Tibial artery (tissue), 4 donors: Measurements from ENCODE around the gene CLEC3B.

Experiments used
- DNase-seq, 2 donors: peaks; one replicate each; pipeline ENCODE4 v3.0.0-alpha.2; 2019
- H3K27ac ChIP-seq, 2 donors: fragments of 200-600 bp; sonication (generic) in 1 of 2; 1 replicate in 1 of 2; 2 replicates in 1 of 2; pipeline ENCODE4 v1.5.1; 2018 to 2019; ENCODE audit warnings: mild to moderate bottlenecking in 1 of 2
- H3K27me3 ChIP-seq, 2 donors: fragments of 200-600 bp; sonication (generic) in 1 of 2; one replicate each; pipeline versions ENCODE4 v1.5.1 to v1.6.0; 2016 to 2019
- H3K36me3 ChIP-seq, 3 donors: fragments of 200-600 bp; sonication (generic) in 2 of 3; one replicate each; pipeline ENCODE4 v1.5.1; 2016 to 2019; ENCODE audit warnings: mild to moderate bottlenecking in 2 of 3
- H3K4me1 ChIP-seq, 4 donors: fragments of 200-600 bp; sonication (generic) in 2 of 4; 1 replicate in 3 of 4; 2 replicates in 1 of 4; pipeline ENCODE4 v1.5.1; 2016 to 2019
- H3K4me3 ChIP-seq, 2 donors: fragments of 200-600 bp; sonication (generic) in 1 of 2; 1 replicate in 1 of 2; 2 replicates in 1 of 2; pipeline ENCODE4 v1.5.1; 2018 to 2019; ENCODE audit warnings: mild to moderate bottlenecking in 2 of 2
- H3K9me3 ChIP-seq, 3 donors: fragments of 200-600 bp; sonication (generic) in 1 of 3; one replicate each; pipeline ENCODE4 v1.5.1; 2016 to 2019
- CTCF ChIP-seq, 2 experiments: fragments of 200-600 bp in 1 of 2; fragments of 450-650 bp in 1 of 2; IDR thresholded peaks; one replicate each; pipeline ENCODE4 v1.5.1; 2017 to 2019; ENCODE audit warnings: antibody characterized with exemption in 2 of 2, mild to moderate bottlenecking in 1 of 2, moderate library complexity in 1 of 2
- intact Hi-C: fragments of 100-400 bp; cut with DNase I; formaldehyde crosslinking; loops from one replicate; pipeline ENCODE4 v1.15.0; 2023; ENCODE audit warnings: low total_unique reads

Gene CLEC3B

GRCh38 chr3:45034612-45035252 is 8.6 kb downstream of the CLEC3B start:
- Histone ChIP-seq H3K27me3 (no peaks in the 10 kb centered on the region), H3K27ac (peak overlapping the region; percentile 22 to 72), H3K36me3 (peaks cover 0 to 13% (median 5%) of the 10 kb centered on the region in 3 donors), H3K4me3 (no peak overlapping the region), H3K9me3 (no peaks in the 10 kb centered on the region), H3K4me1 (peaks cover 0 to 40% (median 21%) of the 10 kb centered on the region in 4 donors)
- peak; percentile 77 to 86 for DNase-seq
- intact Hi-C loops = loop anchor here (5.0 to 10.0 kb wide), 2 partner anchors 463 to 630 kb away; no protein-coding TSS in a partner anchor
- no peak for TF ChIP-seq CTCF (IDR thresholded peaks at IDR 0.05)

GRCh38 chr3:45035441-45036301 is 9.6 kb downstream of the CLEC3B start:
- H3K4me1 ChIP-seq = peaks cover 0 to 37% (median 16%) of the 10 kb centered on the region in 4 donors
- no peaks in the 10 kb centered on the region for H3K9me3 ChIP-seq
- TF ChIP-seq CTCF (IDR thresholded peaks at IDR 0.05) = no peak
- H3K27me3 ChIP-seq = no peaks in the 10 kb centered on the region
- peaks cover 0 to 13% (median 5%) of the 10 kb centered on the region in 3 donors for H3K36me3 ChIP-seq
- intact Hi-C loops = loop anchor here (5.0 to 10.0 kb wide), 2 partner anchors 462 to 629 kb away; no protein-coding TSS in a partner anchor
- peak overlapping the region; percentile 22 to 72 for H3K27ac ChIP-seq
- no peak for DNase-seq
- H3K4me3 ChIP-seq = peak overlapping the region; percentile 48 to 50

GRCh38 chr3:45037720-45038455 is 11.8 kb downstream of the CLEC3B start:
- H3K9me3 ChIP-seq = no peaks in the 10 kb centered on the region
- peak overlapping the region in 1 of 2 donors; percentile 72 for H3K27ac ChIP-seq
- H3K36me3 ChIP-seq = no peaks in the 10 kb centered on the region
- intact Hi-C loops = loop anchor here (5.0 to 10.0 kb wide), 2 partner anchors 459 to 627 kb away; no protein-coding TSS in a partner anchor
- TF ChIP-seq CTCF (IDR thresholded peaks at IDR 0.05) = peak; percentile 87 to 95
- H3K4me3 ChIP-seq = no peak overlapping the region
- H3K27me3 ChIP-seq = no peaks in the 10 kb centered on the region
- peaks cover 0 to 37% (median 19%) of the 10 kb centered on the region in 4 donors for H3K4me1 ChIP-seq
- DNase-seq = peak; percentile 95 to 97

GRCh38 chr3:45041666-45042065 is 15.6 kb downstream of the CLEC3B start:
- H3K4me1 ChIP-seq = peaks cover 0 to 15% (median 4%) of the 10 kb centered on the region in 4 donors
- H3K9me3 ChIP-seq = no peaks in the 10 kb centered on the region
- H3K4me3 ChIP-seq = no peak overlapping the region
- DNase-seq = no peak
- no peaks in the 10 kb centered on the region for H3K36me3 ChIP-seq
- no peak overlapping the region for H3K27ac ChIP-seq
- no peaks in the 10 kb centered on the region for H3K27me3 ChIP-seq
- intact Hi-C loops = loop anchor here (5.0 kb wide), 1 partner anchor 171 kb away; no protein-coding TSS in a partner anchor
- no peak for TF ChIP-seq CTCF (IDR thresholded peaks at IDR 0.05)

GRCh38 chr3:45042162-45042561 is 16.1 kb downstream of the CLEC3B start:
- DNase-seq = no peak
- no peaks in the 10 kb centered on the region for H3K27me3 ChIP-seq

More at GRCh38 chr3:45042162-45042561, 16.1 kb downstream of the CLEC3B start:
- TF ChIP-seq CTCF (IDR thresholded peaks at IDR 0.05) = no peak
- intact Hi-C loops = loop anchor here (5.0 kb wide), 1 partner anchor 170 kb away; no protein-coding TSS in a partner anchor
- H3K9me3 ChIP-seq = no peaks in the 10 kb centered on the region
- no peaks in the 10 kb centered on the region for H3K36me3 ChIP-seq
- no peak overlapping the region for H3K27ac ChIP-seq
- peaks cover 0 to 10% (median 2%) of the 10 kb centered on the region in 4 donors for H3K4me1 ChIP-seq
- H3K4me3 ChIP-seq = no peak overlapping the region
